HAP-1 (cell line): ENCODE measurements around the gene NCDN.
"Not testable (repeated sequence)": the region's sequence is repeated elsewhere in the genome, so short reads cannot be mapped to it uniquely, and the experiment has no call there.

Experiments used
- DNase-seq, 2 experiments: peaks; one replicate each; pipeline ENCODE4 v3.0.0-alpha.2; 2016 to 2020; ENCODE audit warnings: low spot score in 2 of 2
- H3K27me3 ChIP-seq: fragments of 250-450 bp; sonication (Bioruptor Pico); 2 replicates; pipeline ENCODE4 v1.5.1; 2020; ENCODE audit warnings: low read depth, mild to moderate bottlenecking, moderate library complexity
- H3K36me3 ChIP-seq: fragments of 250-450 bp; sonication (Bioruptor Pico); replicated peaks from 2 replicates; pipeline ENCODE4 v1.5.1; 2020; ENCODE audit warnings: mild to moderate bottlenecking
- H3K4me1 ChIP-seq: fragments of 250-450 bp; sonication (Bioruptor Pico); 2 replicates; pipeline ENCODE4 v1.5.1; 2020; ENCODE audit warnings: mild to moderate bottlenecking
- H3K4me3 ChIP-seq: fragments of 250-450 bp; sonication (Bioruptor Pico); 2 replicates; pipeline ENCODE4 v1.5.1; 2020; ENCODE audit warnings: mild to moderate bottlenecking, moderate library complexity
- H3K9me3 ChIP-seq: fragments of 250-450 bp; sonication (Bioruptor Pico); 2 replicates; pipeline ENCODE4 v1.5.1; 2020; ENCODE audit warnings: mild to moderate bottlenecking, moderate library complexity
- in situ Hi-C: fragments of 300-500 bp; cut with MboI; formaldehyde crosslinking; loops from 3 replicates; pipeline ENCODE4 v1.14.3; 2020; ENCODE audit warnings: low sequenced_read_pairs, inconsistent platforms, mixed read lengths

The NCDN gene

DNA sequence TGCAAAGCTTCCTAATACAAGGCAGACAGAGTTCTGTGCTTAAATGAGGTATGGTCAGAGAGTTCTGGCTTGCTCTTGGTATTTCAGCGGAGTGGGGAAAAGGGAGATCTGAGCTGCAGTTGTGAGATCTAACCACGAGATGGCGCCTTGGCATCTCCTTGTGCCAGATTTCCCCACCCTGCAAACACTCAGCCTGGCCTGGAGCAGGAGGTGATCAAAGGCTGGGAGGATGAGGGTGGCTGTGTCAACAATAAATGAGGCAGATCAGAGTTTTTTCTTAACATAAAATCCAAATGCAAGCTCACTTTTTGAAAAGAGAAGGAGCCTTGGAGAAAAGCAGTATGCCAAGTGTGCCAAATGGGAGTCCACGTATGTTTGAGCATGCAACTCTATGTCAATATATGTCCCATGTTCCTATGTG, 11.4 kb downstream of the NCDN start:
- in situ Hi-C loops, result loop anchor here (5.0 kb wide), 1 partner anchor 153 kb away; no protein-coding TSS in a partner anchor
- H3K4me1 ChIP-seq, result no peaks in the 10 kb centered on the region
- H3K27me3 ChIP-seq, result no peaks in the 10 kb centered on the region
- no peaks in the 10 kb centered on the region for H3K9me3 ChIP-seq
- DNase-seq, result peak; percentile 52 to 82
- H3K4me3 ChIP-seq, result no peak overlapping the region
- peaks cover 10% of the 10 kb centered on the region for H3K36me3 ChIP-seq

DNA sequence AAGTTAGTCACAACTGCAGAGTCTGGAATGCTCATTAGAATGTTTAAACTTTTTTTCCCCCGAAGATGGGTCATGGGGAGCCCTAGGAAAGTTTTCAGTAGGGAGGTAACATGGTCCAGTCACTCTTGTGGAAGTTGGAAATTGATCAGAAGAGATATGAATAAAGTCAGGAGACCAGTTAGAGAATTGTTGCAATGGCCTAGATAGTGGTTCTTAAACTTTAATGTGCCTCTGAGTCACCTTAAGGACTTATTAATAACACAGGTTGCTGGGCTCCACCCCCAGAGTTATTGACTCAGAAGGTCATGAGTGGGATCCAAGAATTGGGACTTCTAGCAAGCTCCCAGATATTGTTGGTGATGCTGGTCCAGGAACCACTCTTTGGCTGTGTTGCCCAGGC, 12.3 kb downstream of the NCDN start:
- in situ Hi-C loops, result loop anchor here (5.0 kb wide), 1 partner anchor 152 kb away; no protein-coding TSS in a partner anchor

DNA sequence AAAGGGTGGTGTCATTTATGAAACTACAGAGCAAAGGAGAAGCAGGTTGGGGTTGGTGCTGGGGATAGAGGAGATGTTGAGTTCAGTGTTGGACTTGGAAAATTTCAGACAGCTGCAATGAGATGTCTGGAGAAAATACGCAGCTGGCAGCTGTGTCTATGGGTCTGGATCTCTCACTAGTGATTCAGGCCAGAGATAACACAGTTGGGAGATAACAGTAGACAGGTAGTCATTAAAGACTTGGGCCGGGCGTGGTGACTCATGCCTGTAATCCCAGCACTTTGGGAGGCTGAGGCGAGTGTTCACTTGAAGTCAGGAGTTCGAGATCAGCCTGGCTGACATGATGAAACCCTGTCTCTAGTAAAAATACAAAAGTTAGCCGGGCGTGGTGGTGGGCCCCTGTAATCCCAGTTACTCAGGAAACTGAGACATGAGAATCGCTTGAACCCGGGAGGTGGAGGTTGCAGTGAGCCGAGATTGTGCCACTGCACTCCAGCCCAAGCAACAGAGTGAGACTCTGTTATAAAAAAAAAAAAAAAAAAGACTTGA, 13.1 kb downstream of the NCDN start:
- in situ Hi-C loops, result no loop called here
- no peak overlapping the region for H3K4me3 ChIP-seq
- no peaks in the 10 kb centered on the region for H3K9me3 ChIP-seq
- no peaks in the 10 kb centered on the region for H3K4me1 ChIP-seq
- H3K36me3 ChIP-seq, result no peaks in the 10 kb centered on the region
- DNase-seq, result no peak
- H3K27me3 ChIP-seq, result no peaks in the 10 kb centered on the region

More for the DNA sequence above, 12.3 kb downstream of the NCDN start:
- Histone ChIP-seq H3K4me3 (no peak overlapping the region), H3K9me3 (no peaks in the 10 kb centered on the region), H3K27me3 (no peaks in the 10 kb centered on the region), H3K36me3 (peaks cover 2% of the 10 kb centered on the region), H3K4me1 (no peaks in the 10 kb centered on the region)
- DNase-seq, result no peak

DNA sequence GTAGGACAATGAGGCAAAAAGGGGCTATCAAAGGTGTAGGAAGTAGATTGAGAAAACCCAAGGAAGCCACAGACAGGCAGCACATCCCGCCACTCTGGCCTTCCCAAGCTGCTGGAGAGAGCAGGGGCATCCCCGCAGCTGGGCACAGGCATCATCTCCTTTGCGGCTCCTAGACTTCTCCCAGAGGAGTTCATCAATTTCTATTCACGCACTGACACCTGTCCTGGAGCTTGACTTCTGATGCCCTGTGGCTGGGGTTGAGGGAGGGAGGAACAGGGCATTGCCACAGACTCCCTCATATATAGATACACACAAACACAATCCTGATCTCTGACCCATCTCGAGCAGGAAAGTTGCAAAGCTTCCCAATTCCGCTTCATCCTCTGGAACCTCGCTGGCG, 13.7 kb downstream of the NCDN start:
- Histone ChIP-seq H3K27me3 (no peaks in the 10 kb centered on the region), H3K9me3 (no peaks in the 10 kb centered on the region), H3K36me3 (no peaks in the 10 kb centered on the region), H3K4me1 (no peaks in the 10 kb centered on the region), H3K4me3 (no peak overlapping the region)
- in situ Hi-C loops, result no loop called here
- no peak for DNase-seq

DNA sequence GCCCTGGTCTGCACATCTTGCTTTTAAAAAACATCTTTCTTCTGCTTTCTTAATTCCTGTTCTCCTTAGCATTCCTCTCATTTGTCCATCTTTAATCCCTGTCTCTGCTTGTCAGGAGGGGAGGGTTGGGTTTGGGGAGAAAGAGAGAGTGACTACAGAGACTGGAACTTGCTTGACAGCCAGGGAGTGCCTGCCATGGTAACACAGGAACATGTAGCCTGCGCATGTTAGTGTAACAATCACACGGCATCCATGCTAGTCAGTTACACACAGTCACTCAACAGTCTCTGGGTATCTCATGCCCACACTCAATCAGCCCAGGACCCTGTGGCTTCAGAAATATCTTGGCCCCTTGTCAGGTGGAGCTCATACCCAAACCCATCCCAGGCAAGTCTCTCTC, 14.7 kb downstream of the NCDN start:
- H3K27me3 ChIP-seq, result no peaks in the 10 kb centered on the region
- in situ Hi-C loops, result no loop called here

DNA sequence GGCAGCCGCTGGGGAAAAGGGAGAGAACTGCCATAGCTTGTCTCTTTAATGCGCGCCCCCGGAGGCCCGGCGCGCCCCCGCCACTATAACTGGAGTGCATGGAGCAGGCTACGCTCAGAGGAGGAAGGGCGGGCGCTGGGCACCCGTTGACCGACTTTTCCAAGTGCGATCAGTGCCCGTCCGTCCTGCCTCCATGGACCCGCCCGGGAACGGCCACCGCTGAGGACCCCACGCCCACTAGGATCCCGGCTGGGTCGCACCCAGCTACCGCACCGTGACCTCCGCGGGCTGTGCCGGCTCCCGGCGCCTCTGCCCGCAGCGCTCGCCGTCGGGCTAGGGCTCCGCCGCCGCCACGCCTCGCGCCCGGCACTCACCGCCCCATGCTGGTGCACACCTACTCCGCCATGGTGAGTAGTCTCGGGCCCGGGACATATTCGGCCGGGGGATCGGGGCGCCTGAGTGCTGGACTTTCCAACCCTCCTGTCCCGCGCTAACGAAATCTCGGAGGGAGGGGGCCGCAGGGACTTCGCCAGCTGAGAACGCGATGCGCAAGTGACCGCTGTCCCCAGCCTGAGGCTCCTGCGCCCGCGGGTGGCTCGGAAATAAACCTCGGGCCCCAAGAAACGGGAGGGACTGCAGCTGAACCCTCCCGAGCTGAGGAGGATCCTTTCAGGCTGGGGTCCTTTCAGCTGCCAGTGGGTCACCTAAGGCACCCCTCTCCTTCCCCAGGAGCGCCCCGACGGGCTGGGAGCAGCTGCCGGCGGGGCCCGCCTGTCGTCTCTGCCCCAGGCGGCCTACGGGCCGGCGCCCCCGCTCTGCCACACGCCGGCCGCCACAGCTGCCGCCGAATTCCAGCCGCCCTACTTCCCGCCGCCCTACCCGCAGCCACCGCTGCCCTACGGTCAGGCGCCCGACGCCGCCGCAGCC, 15.9 kb downstream of the NCDN start, which contains the start of gene TFAP2E:
Gene TFAP2E (plus strand): TSS at position 117 of the 927 bp plus-strand sequence. CDS start 264 bp downstream, at position 381.
- H3K4me3 ChIP-seq, result no peak within 1 kb of the TSS
- in situ Hi-C loops, result no loop called here
- no peaks in the 10 kb centered on the region for H3K9me3 ChIP-seq
- DNase-seq, result no peak
- no peaks in the 10 kb centered on the region for H3K4me1 ChIP-seq
- no peaks in the 10 kb centered on the region for H3K27me3 ChIP-seq
- H3K36me3 ChIP-seq, result no peaks in the 10 kb centered on the region

More for the DNA sequence above, 14.7 kb downstream of the NCDN start:
- H3K9me3 ChIP-seq, result no peaks in the 10 kb centered on the region
- no peak for DNase-seq
- no peaks in the 10 kb centered on the region for H3K4me1 ChIP-seq
- no peaks in the 10 kb centered on the region for H3K36me3 ChIP-seq
- no peak overlapping the region for H3K4me3 ChIP-seq

DNA sequence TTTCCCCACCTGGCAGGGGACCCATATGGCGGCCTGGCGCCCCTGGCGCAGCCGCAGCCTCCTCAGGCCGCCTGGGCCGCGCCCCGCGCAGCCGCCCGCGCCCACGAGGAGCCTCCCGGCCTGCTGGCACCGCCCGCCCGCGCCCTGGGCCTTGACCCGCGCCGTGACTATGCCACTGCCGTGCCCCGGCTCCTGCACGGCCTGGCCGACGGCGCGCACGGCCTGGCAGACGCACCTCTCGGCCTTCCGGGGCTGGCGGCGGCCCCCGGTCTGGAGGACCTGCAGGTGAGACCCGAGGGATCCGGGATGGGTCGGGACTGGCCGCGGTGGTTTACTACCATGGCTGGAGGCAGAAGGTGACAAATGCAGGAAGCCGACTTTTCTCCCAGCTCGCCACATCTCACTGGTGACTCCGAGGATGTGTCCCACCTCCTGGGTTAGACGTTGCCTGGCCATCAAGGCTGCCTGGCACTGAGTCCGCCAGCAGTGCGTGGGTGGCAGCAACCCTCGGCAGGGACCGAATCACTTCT, 16.6 kb downstream of the NCDN start:
- in situ Hi-C loops, result no loop called here
- no peak for DNase-seq
- Histone ChIP-seq H3K4me3 (no peak overlapping the region), H3K9me3 (no peaks in the 10 kb centered on the region), H3K27me3 (no peaks in the 10 kb centered on the region), H3K36me3 (no peaks in the 10 kb centered on the region), H3K4me1 (no peaks in the 10 kb centered on the region)

DNA sequence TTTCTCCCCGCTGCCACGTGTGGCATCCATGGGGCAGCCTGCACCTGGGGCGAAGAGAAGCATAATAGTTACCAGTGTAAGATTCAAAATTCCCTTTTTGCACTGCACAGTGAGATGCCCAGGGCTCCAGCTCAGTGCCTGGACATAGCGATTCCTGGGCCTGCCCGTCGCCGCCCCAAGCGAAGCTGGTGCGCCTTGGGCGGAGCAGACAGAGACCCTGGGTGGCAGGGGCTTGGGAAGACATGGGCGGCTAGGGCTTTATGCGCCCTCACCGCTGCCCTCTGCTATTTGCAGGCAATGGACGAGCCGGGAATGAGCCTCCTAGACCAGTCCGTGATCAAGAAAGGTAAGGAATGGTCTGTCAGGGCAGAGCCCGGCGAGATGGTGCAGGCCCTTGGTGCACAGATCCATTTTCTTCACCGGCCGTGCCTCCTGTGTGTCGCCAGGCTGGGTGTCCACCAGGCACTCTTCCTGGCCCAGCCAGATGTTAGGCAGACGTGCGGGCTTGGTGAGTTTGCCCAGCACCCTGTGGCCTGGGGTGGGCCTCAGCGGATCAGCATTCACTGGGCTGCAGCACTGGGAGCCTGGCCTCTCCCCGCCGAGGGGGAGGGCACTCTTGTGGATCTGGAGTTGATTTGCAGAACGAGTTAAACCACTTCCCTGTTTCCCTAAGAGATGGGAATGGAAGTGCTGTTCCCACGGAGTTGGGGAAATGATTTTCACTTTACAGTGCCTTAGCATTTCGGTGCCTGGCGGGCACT, 17.2 kb downstream of the NCDN start:
- H3K27me3 ChIP-seq, result no peaks in the 10 kb centered on the region
- H3K36me3 ChIP-seq, result no peaks in the 10 kb centered on the region
- H3K4me3 ChIP-seq, result no peak overlapping the region
- in situ Hi-C loops, result no loop called here
- no peak for DNase-seq
- no peaks in the 10 kb centered on the region for H3K4me1 ChIP-seq
- no peaks in the 10 kb centered on the region for H3K9me3 ChIP-seq

DNA sequence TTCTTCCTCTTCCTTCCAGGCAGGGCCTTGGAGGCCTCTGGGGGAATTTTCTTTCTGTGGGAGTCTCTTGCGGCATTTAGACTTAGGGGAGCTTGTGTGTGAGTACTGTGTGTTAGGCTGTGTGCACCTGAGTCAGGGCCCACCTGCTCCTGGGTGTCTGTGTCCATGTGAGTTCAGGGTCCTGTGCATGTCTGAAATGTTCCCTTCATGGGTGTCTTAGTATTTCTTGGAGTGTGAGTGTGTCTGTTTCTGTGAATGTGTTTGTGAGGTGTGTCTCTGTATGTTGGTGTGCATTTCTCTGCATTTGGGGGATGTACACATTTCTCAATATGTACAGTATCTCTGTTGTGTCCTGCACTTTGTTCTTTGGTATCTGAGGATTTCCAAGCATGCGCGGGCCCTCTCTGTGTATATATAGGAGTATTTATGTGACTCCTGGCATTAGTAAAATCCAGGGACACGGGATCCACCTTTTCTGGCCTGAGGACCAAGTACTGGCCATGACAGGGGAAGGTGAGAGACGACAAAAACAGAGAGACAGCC, 17.9 kb downstream of the NCDN start:
- no peak for DNase-seq
- H3K4me1 ChIP-seq, result no peaks in the 10 kb centered on the region
- no peaks in the 10 kb centered on the region for H3K27me3 ChIP-seq
- no peaks in the 10 kb centered on the region for H3K36me3 ChIP-seq
- H3K4me3 ChIP-seq, result no peak overlapping the region
- in situ Hi-C loops, result no loop called here
- H3K9me3 ChIP-seq, result no peaks in the 10 kb centered on the region

DNA sequence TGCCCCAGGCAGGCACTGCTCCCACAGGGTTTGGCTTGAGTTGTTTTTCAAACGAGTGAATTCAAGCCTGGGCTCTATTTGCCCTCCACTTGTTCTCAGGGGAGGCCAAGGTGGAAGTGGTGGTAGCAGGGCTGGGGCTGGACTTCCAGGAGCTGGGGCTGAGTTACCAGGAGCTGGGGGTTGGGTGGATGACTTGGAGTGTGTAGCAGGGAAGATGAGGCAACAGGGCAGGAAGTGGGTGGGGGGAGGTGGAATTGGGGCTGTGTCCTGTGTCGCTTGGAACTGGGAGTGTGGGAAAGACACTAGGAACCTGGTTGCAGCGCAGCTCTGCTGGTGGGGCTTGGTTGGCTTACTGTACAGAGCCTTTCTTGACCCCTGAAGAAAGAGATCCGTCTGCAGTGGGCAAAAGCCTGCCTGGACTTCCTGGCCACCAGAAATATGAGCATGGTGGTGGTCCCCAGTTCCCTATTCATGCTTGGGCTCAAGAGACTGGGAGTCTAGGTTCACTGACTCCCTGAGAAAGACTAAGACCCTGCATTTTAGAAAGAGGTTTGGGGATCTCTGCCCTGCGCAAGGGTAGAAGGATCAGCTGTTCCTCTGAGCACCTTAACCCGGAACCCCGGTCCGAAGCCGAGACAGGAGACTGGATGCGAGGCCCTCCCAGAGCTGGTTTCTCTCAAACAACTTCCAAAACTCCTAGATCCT, 18.6 kb downstream of the NCDN start:
- Histone ChIP-seq H3K9me3 (no peaks in the 10 kb centered on the region), H3K27me3 (no peaks in the 10 kb centered on the region), H3K4me3 (no peak overlapping the region), H3K36me3 (no peaks in the 10 kb centered on the region), H3K4me1 (no peaks in the 10 kb centered on the region)
- in situ Hi-C loops, result no loop called here
- no peak for DNase-seq

DNA sequence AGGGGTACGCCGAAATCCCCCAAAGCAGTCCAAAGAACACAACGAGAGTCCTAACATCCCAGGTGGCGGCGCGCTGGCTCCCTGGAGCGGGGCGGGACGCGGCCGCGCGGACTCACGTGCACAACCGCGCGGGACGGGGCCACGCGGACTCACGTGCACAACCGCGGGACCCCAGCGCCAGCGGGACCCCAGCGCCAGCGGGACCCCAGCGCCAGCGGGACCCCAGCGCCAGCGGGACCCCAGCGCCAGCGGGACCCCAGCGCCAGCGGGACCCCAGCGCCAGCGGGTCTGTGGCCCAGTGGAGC, 19.1 kb downstream of the NCDN start:
- H3K27me3 ChIP-seq, H3K4me3 ChIP-seq, in situ Hi-C loops, H3K36me3 ChIP-seq, H3K9me3 ChIP-seq, H3K4me1 ChIP-seq, DNase-seq: not testable (repeated sequence)

DNA sequence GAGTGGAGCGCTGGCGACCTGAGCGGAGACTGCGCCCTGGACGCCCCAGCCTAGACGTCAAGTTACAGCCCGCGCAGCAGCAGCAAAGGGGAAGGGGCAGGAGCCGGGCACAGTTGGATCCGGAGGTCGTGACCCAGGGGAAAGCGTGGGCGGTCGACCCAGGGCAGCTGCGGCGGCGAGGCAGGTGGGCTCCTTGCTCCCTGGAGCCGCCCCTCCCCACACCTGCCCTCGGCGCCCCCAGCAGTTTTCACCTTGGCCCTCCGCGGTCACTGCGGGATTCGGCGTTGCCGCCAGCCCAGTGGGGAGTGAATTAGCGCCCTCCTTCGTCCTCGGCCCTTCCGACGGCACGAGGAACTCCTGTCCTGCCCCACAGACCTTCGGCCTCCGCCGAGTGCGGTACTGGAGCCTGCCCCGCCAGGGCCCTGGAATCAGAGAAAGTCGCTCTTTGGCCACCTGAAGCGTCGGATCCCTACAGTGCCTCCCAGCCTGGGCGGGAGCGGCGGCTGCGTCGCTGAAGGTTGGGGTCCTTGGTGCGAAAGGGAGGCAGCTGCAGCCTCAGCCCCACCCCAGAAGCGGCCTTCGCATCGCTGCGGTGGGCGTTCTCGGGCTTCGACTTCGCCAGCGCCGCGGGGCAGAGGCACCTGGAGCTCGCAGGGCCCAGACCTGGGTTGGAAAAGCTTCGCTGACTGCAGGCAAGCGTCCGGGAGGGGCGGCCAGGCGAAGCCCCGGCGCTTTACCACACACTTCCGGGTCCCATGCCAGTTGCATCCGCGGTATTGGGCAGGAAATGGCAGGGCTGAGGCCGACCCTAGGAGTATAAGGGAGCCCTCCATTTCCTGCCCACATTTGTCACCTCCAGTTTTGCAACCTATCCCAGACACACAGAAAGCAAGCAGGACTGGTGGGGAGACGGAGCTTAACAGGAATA, 19.7 kb downstream of the NCDN start:
- DNase-seq, result no peak
- no peaks in the 10 kb centered on the region for H3K36me3 ChIP-seq
- no peaks in the 10 kb centered on the region for H3K4me1 ChIP-seq
- in situ Hi-C loops, result no loop called here
- no peaks in the 10 kb centered on the region for H3K27me3 ChIP-seq
- H3K9me3 ChIP-seq, result no peaks in the 10 kb centered on the region
- H3K4me3 ChIP-seq, result no peak overlapping the region
